Left ventricle myocardium inferior (tissue), 1 donor: Measurements from ENCODE around the gene ITM2C. TPM values are rescaled to one million over a fixed set of nuclear protein-coding genes. Genes with fewer than 3 reads are reported as not detected.

ENCODE experiments used
- DNase-seq: peaks from one replicate; pipeline ENCODE4 v3.0.0-alpha.2; 2020
- H3K27ac ChIP-seq: fragments of 200-600 bp; replicated peaks from 2 replicates; pipeline ENCODE4 v1.8.0; 2021
- H3K27me3 ChIP-seq: fragments of 200-600 bp; 2 replicates; pipeline ENCODE4 v1.8.0; 2021; ENCODE audit warnings: low read depth
- H3K36me3 ChIP-seq: fragments of 200-600 bp; 2 replicates; pipeline ENCODE4 v1.8.0; 2021
- H3K4me1 ChIP-seq: fragments of 200-600 bp; 2 replicates; pipeline ENCODE4 v1.8.0; 2021
- H3K4me3 ChIP-seq: fragments of 200-600 bp; 2 replicates; pipeline ENCODE4 v1.8.0; 2021; ENCODE audit warnings: mild to moderate bottlenecking, moderate library complexity
- H3K9me3 ChIP-seq: fragments of 200-600 bp; replicated peaks from 2 replicates; pipeline ENCODE4 v1.8.0; 2021
- intact Hi-C: fragments of 100-400 bp; cut with micrococcal nuclease; formaldehyde crosslinking; loops from one replicate; pipeline ENCODE4 v1.11.0; 2022
- total RNA-seq: library from RNA; stranded (reverse); fragmentation: NEBNext Ultra II Directional; extraction: Animal tissue kit (Norgen Biotek cat#: 25700); gene quantifications from one replicate; pipeline ENCODE4 v1.2.1, GENCODE V29; 2021
- TF ChIP-seq, protein P1 (sequence below): fragments of 200-600 bp; IDR thresholded peaks from 2 replicates; pipeline ENCODE4 v1.8.0; 2021; ENCODE audit warnings: antibody characterized with exemption, mild to moderate bottlenecking, borderline replicate concordance
- donor health status: DM: no; HTN: yes; CAD: no; lungs with severe emphysema.

ITM2C gene
- total RNA-seq, 1 donor from 2014 or later, result 25.5 TPM

DNA sequence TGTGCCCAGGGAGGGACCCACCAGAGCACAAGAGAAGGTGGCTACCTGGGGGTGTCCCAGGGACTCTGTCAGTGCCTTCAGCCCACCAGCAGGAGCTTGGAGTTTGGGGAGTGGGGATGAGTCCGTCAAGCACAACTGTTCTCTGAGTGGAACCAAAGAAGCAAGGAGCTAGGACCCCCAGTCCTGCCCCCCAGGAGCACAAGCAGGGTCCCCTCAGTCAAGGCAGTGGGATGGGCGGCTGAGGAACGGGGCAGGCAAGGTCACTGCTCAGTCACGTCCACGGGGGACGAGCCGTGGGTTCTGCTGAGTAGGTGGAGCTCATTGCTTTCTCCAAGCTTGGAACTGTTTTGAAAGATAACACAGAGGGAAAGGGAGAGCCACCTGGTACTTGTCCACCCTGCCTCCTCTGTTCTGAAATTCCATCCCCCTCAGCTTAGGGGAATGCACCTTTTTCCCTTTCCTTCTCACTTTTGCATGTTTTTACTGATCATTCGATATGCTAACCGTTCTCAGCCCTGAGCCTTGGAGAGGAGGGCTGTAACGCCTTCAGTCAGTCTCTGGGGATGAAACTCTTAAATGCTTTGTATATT is 14.0 kb downstream of the ITM2C start:
- Histone ChIP-seq H3K27ac (no peak overlapping the region), H3K9me3 (no peaks in the 10 kb centered on the region), H3K4me1 (no peaks in the 10 kb centered on the region), H3K4me3 (no peak overlapping the region), H3K36me3 (peaks cover 21% of the 10 kb centered on the region), H3K27me3 (no peaks in the 10 kb centered on the region)
- DNase-seq, result no peak
- intact Hi-C loops, result no loop called here
- TF ChIP-seq, protein P1, sequence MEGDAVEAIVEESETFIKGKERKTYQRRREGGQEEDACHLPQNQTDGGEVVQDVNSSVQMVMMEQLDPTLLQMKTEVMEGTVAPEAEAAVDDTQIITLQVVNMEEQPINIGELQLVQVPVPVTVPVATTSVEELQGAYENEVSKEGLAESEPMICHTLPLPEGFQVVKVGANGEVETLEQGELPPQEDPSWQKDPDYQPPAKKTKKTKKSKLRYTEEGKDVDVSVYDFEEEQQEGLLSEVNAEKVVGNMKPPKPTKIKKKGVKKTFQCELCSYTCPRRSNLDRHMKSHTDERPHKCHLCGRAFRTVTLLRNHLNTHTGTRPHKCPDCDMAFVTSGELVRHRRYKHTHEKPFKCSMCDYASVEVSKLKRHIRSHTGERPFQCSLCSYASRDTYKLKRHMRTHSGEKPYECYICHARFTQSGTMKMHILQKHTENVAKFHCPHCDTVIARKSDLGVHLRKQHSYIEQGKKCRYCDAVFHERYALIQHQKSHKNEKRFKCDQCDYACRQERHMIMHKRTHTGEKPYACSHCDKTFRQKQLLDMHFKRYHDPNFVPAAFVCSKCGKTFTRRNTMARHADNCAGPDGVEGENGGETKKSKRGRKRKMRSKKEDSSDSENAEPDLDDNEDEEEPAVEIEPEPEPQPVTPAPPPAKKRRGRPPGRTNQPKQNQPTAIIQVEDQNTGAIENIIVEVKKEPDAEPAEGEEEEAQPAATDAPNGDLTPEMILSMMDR, result no peak

DNA sequence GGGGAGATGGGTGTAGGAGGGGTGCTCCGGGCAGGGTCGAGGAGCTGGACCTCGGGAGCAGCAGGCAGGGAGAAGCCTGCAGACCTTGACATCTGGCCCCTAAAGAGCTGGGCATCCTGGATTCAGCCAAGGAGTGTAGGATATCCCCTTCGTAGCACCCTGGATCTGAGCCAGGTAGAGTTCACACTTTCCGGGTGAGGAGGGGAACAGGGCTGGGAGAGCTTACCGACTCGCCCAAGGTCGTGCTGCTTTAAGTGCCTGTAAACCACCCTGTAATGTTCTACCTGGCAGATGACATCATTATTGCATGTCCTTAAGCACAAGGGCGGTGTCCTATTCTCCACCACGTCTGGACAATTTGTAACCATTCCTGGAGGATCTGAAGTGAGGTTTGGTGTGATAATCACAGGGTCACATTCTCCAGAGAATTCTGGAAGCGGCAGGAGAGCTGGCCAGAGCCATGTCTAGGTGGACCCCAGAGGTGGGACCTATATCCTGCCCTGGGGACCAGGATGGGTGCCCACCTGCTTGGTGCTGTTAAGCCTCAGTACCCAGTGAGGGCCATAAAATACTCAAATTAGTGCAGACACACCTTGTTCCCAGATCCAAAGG is 14.6 kb downstream of the ITM2C start:
- Histone ChIP-seq H3K4me3 (no peak overlapping the region), H3K36me3 (peaks cover 21% of the 10 kb centered on the region), H3K27ac (no peak overlapping the region), H3K27me3 (no peaks in the 10 kb centered on the region), H3K9me3 (no peaks in the 10 kb centered on the region), H3K4me1 (no peaks in the 10 kb centered on the region)
- intact Hi-C loops, result no loop called here
- DNase-seq, result no peak
- TF ChIP-seq, protein P1, result no peak

DNA sequence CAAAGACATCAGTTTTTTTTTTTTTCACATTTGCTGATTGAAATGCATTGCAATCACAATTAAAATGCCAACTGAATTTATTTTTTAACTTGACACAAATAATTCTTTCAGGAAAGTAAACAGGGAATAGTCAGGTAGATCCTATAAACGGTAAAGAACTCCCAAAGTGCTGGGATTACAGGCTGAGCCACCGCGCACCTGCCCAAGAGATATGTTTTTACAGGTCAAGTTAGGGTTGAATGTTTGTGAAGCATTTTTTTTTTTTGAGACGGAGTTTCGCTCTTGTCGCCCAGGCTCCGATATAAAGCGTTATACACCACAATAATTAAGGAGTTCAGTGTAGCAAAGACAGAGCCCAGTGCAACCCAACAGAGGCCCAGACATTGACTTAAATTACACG is 15.1 kb downstream of the ITM2C start:
- H3K27ac ChIP-seq, result no peak overlapping the region
- intact Hi-C loops, result no loop called here
- no peak for DNase-seq
- no peaks in the 10 kb centered on the region for H3K4me1 ChIP-seq
- H3K36me3 ChIP-seq, result peaks cover 21% of the 10 kb centered on the region
- TF ChIP-seq, protein P1, result no peak
- H3K27me3 ChIP-seq, result no peaks in the 10 kb centered on the region
- H3K9me3 ChIP-seq, result no peaks in the 10 kb centered on the region
- no peak overlapping the region for H3K4me3 ChIP-seq

DNA sequence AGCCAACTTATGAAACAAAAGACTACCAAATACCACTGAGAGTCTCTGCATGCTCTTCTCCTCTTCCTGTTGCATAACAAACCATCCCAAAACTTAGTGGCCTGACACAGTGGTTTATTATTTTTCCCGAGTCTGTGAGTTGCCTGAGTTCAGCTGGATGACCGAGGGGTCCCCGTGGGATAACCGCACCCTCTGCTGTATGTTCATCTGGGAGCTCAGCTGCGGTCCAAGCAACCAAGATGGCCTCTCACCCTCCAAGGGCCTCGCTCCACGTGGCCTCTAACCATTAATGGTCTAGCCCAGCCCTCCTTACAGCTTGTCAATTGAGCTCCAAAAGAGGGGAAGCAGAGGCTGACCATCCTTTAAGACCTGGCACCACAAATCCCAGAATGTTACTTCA is 17.1 kb downstream of the ITM2C start:
- TF ChIP-seq, protein P1, result no peak
- peaks cover 9% of the 10 kb centered on the region for H3K4me1 ChIP-seq
- H3K36me3 ChIP-seq, result peaks cover 10% of the 10 kb centered on the region
- H3K4me3 ChIP-seq, result no peak overlapping the region
- no peaks in the 10 kb centered on the region for H3K9me3 ChIP-seq
- DNase-seq, result no peak
- intact Hi-C loops, result no loop called here
- no peaks in the 10 kb centered on the region for H3K27me3 ChIP-seq
- no peak overlapping the region for H3K27ac ChIP-seq

DNA sequence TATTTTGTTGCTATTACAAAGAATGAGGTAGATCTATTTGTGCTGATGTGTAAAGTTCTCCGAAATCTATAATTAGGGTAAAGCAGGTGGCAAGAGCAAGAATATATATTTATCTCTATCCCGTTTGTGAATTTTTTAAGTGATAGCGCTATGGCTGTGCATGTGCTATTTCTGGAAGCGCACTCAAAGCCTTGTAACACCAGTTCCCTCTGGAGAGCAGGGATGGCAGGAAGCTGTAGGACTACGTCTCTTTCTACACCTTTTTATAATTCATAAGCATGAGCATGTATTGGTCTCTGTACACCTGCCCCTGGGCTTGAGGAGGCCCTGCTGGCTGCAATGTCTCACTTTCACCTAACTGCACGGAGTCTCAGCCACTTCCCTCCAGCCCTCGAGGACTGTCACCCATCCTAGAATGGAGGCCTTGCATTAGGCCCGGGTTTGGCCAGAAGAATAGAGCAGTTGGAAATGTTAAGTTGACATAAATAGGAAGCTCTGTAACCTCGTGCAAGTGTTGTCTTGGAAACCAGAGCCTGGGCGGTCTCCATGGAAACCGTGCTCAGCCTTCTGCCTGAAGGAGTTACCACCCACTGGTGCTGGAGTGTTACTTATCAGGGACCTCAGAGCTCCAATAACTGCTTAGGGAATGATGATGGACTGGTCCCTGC is 20.9 kb downstream of the ITM2C start:
- no peaks in the 10 kb centered on the region for H3K27me3 ChIP-seq
- TF ChIP-seq, protein P1, result no peak
- H3K4me3 ChIP-seq, result no peak overlapping the region
- H3K27ac ChIP-seq, result no peak overlapping the region
- intact Hi-C loops, result no loop called here
- no peaks in the 10 kb centered on the region for H3K36me3 ChIP-seq
- no peak for DNase-seq
- H3K4me1 ChIP-seq, result peaks cover 9% of the 10 kb centered on the region
- no peaks in the 10 kb centered on the region for H3K9me3 ChIP-seq
